Naive thymus-derived CD4-positive, alpha-beta T cell (primary cell): ENCODE data around the gene PNMA8C. TPM values are rescaled to one million over a fixed set of nuclear protein-coding genes. Genes with fewer than 3 reads are reported as not detected.
A peak's percentile ranks its signal among the peaks of the same experiment; 100 is the strongest.

Experiments
- ATAC-seq: fragments of 150-1000 bp; cut with Tn5 transposase; 2 replicates; pipeline ENCODE4 v1.10.0; 2021; ENCODE audit warnings: mild to moderate bottlenecking, moderate library complexity
- CTCF ChIA-PET: fragments of 350-600 bp; sonication (Branson Sonifier 250); formaldehyde crosslinking; loops from one replicate; lab custom pipeline; 2021; ENCODE audit warnings: antibody characterized with exemption; lab: Charles Lee
- POLR2A ChIA-PET: fragments of 350-600 bp; sonication (Branson Sonifier 250); formaldehyde crosslinking; loops from one replicate; lab custom pipeline; 2021; ENCODE audit warnings: antibody characterized with exemption, inconsistent platforms; lab: Charles Lee
- DNase-seq, 9 donors: peaks; one replicate each; pipeline versions ENCODE4 v3.0.0 to v3.0.0-alpha.2; 2020 to 2022; ENCODE audit warnings: mixed read lengths in 1 of 9
- H3K27ac ChIP-seq: one replicate; pipeline ENCODE4 v1.7.0; 2013; ENCODE audit warnings: mild to moderate bottlenecking, low read depth, low read length, moderate library complexity
- H3K27me3 ChIP-seq, 2 donors: one replicate each; pipeline ENCODE4 v1.7.0; 2013; ENCODE audit warnings: low read length in 2 of 2, mild to moderate bottlenecking in 2 of 2, moderate library complexity in 2 of 2; ENCODE audit not compliant: control insufficient read depth in 2 of 2, insufficient read depth in 2 of 2
- H3K36me3 ChIP-seq, 3 experiments: 1 replicate in 2 of 3; 2 replicates in 1 of 3; pipeline ENCODE4 v1.7.0; 2013; ENCODE audit warnings: low read length in 3 of 3, mild to moderate bottlenecking in 3 of 3, moderate library complexity in 1 of 3; ENCODE audit not compliant: insufficient read depth in 3 of 3, control insufficient read depth in 2 of 3
- H3K4me1 ChIP-seq, 2 donors: one replicate each; pipeline ENCODE4 v1.7.0; 2013; ENCODE audit warnings: low read length in 2 of 2, mild to moderate bottlenecking in 2 of 2, moderate library complexity in 1 of 2; ENCODE audit not compliant: control insufficient read depth in 2 of 2, insufficient read depth in 2 of 2
- H3K4me3 ChIP-seq: 2 replicates; pipeline ENCODE4 v1.7.0; 2013; ENCODE audit warnings: mild to moderate bottlenecking, low read length
- H3K9me3 ChIP-seq, 3 experiments: 1 replicate in 2 of 3; 2 replicates in 1 of 3; pipeline ENCODE4 v1.7.0; 2013; ENCODE audit warnings: low read length in 3 of 3; ENCODE audit not compliant: control insufficient read depth in 2 of 3
- H3K27ac Mint-ChIP-seq, 9 donors: one replicate each; pipeline ENCODE4 v1.8.0; 2020 to 2022; ENCODE audit warnings: mixed read lengths in 9 of 9, mild to moderate bottlenecking in 8 of 9, moderate library complexity in 5 of 9, inconsistent platforms in 2 of 9
- H3K27me3 Mint-ChIP-seq, 5 donors: one replicate each; pipeline ENCODE4 v1.8.0; 2021 to 2022; ENCODE audit warnings: mixed read lengths in 5 of 5, mild to moderate bottlenecking in 1 of 5
- H3K36me3 Mint-ChIP-seq, 5 donors: one replicate each; pipeline ENCODE4 v1.8.0; 2020 to 2022; ENCODE audit warnings: mixed read lengths in 5 of 5, mild to moderate bottlenecking in 3 of 5, inconsistent platforms in 1 of 5
- H3K4me1 Mint-ChIP-seq, 7 donors: one replicate each; pipeline ENCODE4 v1.8.0; 2020 to 2022; ENCODE audit warnings: mixed read lengths in 7 of 7, mild to moderate bottlenecking in 3 of 7, inconsistent platforms in 1 of 7
- H3K4me3 Mint-ChIP-seq, 10 donors: one replicate each; pipeline ENCODE4 v1.8.0; 2020 to 2022; ENCODE audit warnings: mild to moderate bottlenecking in 10 of 10, mixed read lengths in 10 of 10, moderate library complexity in 6 of 10, inconsistent platforms in 2 of 10
- H3K9me3 Mint-ChIP-seq, 11 donors: one replicate each; pipeline ENCODE4 v1.8.0; 2020 to 2022; ENCODE audit warnings: mixed read lengths in 11 of 11, mild to moderate bottlenecking in 4 of 11, inconsistent platforms in 1 of 11, moderate library complexity in 1 of 11
- intact Hi-C, 2 donors: fragments of 100-400 bp; cut with micrococcal nuclease; formaldehyde crosslinking; loops; one replicate each; pipeline ENCODE4 v1.15.1; 2023
- polyA plus RNA-seq, 2 donors: library from polyadenylated mRNA; unstranded; fragments of 300-500 nt; fragmentation: Illumina TruSeq; gene quantifications; one replicate each; pipeline ENCODE4 v1.2.3, GENCODE V29; 2021
- total RNA-seq, 6 experiments: library from RNA in 5 of 6; stranded (reverse) in 5 of 6; gene quantifications; 1 replicate in 5 of 6; 2 replicates in 1 of 6; pipeline ENCODE4 v1.2.3 and lab custom pipeline; 2021 to 2026

Gene PNMA8C
- total and polyA plus RNA-seq, 7 experiments from 2014 or later: not detected

GRCh38 chr19:46390121-46390858 is 38.4 kb downstream of the PNMA8C start:
- H3K27me3 Mint-ChIP-seq: no peaks in the 10 kb centered on the region
- POLR2A ChIA-PET: no interaction called here
- H3K4me3 ChIP-seq: no peak overlapping the region
- no peaks in the 10 kb centered on the region for H3K9me3 ChIP-seq
- H3K9me3 Mint-ChIP-seq: peaks cover 0 to 6% (median 0%) of the 10 kb centered on the region in 11 donors
- H3K27ac Mint-ChIP-seq: no peak overlapping the region
- CTCF ChIA-PET: no interaction called here
- no peaks in the 10 kb centered on the region for H3K27me3 ChIP-seq
- no peak for DNase-seq
- H3K36me3 Mint-ChIP-seq: peaks cover 5 to 39% (median 10%) of the 10 kb centered on the region in 5 donors
- H3K4me1 Mint-ChIP-seq: peaks cover 0 to 13% (median 6%) of the 10 kb centered on the region in 7 donors
- ATAC-seq: no peak
- intact Hi-C loops: no loop called here
- H3K4me1 ChIP-seq: no peaks in the 10 kb centered on the region
- H3K4me3 Mint-ChIP-seq: no peak overlapping the region
- peaks cover 0 to 67% (median 7%) of the 10 kb centered on the region in 3 experiments for H3K36me3 ChIP-seq
- no peak overlapping the region for H3K27ac ChIP-seq

DNA sequence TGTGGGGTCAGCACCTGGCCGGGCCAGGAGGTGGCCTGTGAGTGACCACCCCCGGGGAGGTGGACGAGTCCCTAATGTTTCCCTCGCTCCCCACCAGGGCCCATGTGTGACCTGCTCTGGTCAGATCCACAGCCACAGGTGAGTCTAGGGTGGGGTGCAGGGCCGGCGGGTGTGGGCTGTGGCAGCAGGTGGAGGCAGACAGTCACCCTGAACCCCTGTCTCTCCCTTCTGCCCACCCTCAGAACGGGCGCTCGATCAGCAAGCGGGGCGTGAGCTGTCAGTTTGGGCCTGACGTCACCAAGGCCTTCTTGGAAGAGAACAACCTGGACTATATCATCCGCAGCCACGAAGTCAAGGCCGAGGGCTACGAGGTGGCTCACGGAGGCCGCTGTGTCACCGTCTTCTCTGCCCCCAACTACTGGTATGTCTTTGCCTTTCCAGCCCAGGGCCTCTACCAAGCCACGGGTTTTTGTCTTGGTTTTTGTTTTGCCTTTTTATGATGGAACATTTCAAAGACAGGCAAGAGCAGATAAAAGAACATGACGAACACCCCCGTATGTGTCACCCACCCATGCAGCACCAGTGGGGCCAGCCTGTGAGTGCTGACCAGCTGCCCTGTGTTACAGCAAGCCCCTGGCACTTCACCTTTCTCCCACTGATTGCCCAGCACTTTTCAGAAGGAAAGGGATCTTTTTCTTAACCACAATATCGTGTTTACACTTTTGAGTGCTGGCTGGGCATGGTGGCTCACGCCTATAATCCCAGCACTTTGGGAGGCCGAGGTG is 40.2 kb downstream of the PNMA8C start:
- H3K27ac Mint-ChIP-seq: no peak overlapping the region
- no peak overlapping the region for H3K4me3 Mint-ChIP-seq
- no peaks in the 10 kb centered on the region for H3K9me3 ChIP-seq
- H3K27me3 ChIP-seq: no peaks in the 10 kb centered on the region
- H3K4me1 Mint-ChIP-seq: peaks cover 0 to 9% (median 6%) of the 10 kb centered on the region in 7 donors
- peaks cover 0 to 80% (median 16%) of the 10 kb centered on the region in 3 experiments for H3K36me3 ChIP-seq
- no peak for ATAC-seq
- ChIA-PET CTCF (interaction anchor here (0.7 kb wide), 1 partner anchor 452 kb away, joined by 4 read pairs; no protein-coding TSS in a partner anchor), POLR2A (no interaction called here)
- intact Hi-C loops: no loop called here
- peaks cover 5 to 50% (median 11%) of the 10 kb centered on the region in 5 donors for H3K36me3 Mint-ChIP-seq
- DNase-seq: no peak
- H3K4me3 ChIP-seq: no peak overlapping the region
- no peaks in the 10 kb centered on the region for H3K27me3 Mint-ChIP-seq
- no peaks in the 10 kb centered on the region for H3K4me1 ChIP-seq
- no peak overlapping the region for H3K27ac ChIP-seq
- H3K9me3 Mint-ChIP-seq: peaks cover 0 to 6% (median 0%) of the 10 kb centered on the region in 11 donors

DNA sequence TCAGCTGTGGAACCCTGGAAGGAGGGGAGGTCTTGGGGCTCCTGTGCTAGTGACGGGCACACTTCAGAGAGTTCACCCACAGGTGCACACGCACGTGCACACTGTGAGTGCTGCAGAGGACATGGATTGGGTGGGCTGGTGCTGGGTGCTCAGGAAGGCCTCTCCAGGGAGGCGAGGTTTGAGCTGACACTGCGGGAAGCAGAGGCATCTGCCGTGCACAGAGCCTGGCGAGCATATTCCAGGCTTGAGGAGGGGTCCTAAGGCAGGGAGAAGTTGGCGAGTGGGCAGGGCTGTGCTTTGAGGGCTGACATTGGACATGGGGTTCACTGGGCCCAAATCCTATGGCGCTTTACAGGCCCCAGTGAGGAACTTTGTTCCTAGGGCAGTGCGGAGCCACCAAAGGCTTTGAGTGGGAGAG is 41.0 kb downstream of the PNMA8C start:
- DNase-seq: no peak
- Histone ChIP-seq H3K27ac (no peak overlapping the region), H3K9me3 (no peaks in the 10 kb centered on the region), H3K27me3 (no peaks in the 10 kb centered on the region), H3K4me3 (no peak overlapping the region), H3K36me3 (peaks cover 0 to 87% (median 16%) of the 10 kb centered on the region in 3 experiments), H3K4me1 (no peaks in the 10 kb centered on the region)
- H3K27ac Mint-ChIP-seq: no peak overlapping the region
- POLR2A ChIA-PET: no interaction called here
- H3K4me1 Mint-ChIP-seq: peaks cover 0 to 6% (median 4%) of the 10 kb centered on the region in 7 donors
- no peak overlapping the region for H3K4me3 Mint-ChIP-seq
- no peaks in the 10 kb centered on the region for H3K27me3 Mint-ChIP-seq
- H3K36me3 Mint-ChIP-seq: peaks cover 5 to 55% (median 16%) of the 10 kb centered on the region in 5 donors
- CTCF ChIA-PET: no interaction called here
- no peak for ATAC-seq
- peaks cover 0 to 6% (median 0%) of the 10 kb centered on the region in 11 donors for H3K9me3 Mint-ChIP-seq
- intact Hi-C loops: no loop called here

DNA sequence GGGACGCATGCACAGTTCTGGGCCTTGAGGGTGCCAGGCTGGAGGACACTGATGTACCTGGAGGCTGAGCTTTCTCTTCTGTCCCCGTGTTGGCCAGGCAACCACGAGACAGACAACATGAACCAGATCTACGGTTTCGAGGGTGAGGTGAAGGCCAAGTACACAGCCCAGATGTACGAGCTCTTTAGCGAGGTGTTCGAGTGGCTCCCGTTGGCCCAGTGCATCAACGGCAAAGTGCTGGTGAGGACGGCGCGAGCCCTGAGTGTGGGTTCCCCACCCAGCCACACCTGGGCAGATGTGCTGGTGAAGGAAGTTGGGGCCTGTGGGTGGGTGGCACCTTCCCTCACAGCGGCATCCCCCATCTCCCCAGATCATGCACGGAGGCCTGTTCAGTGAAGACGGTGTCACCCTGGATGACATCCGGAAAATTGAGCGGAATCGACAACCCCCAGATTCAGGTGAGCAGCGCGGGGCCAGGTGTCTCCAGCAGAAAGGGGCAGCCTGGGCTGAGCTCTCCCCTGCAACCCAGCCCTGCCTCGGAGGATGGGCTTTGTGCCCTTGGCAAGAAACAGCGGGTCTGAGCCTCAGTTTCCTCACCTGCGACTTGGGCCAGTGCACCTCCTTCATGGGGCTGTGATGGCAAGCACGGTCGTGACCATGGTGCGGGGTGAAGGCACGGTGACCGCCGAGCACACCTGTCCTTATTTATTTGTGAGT is 41.6 kb downstream of the PNMA8C start:
- Mint-ChIP-seq H3K4me3 (no peak overlapping the region), H3K4me1 (peaks cover 0 to 6% (median 0%) of the 10 kb centered on the region in 7 donors), H3K9me3 (peaks cover 0 to 6% (median 0%) of the 10 kb centered on the region in 11 donors), H3K27me3 (no peaks in the 10 kb centered on the region), H3K27ac (no peak overlapping the region), H3K36me3 (peaks cover 10 to 57% (median 22%) of the 10 kb centered on the region in 5 donors)
- Histone ChIP-seq H3K9me3 (no peaks in the 10 kb centered on the region), H3K4me1 (no peaks in the 10 kb centered on the region), H3K27me3 (no peaks in the 10 kb centered on the region), H3K36me3 (peaks cover 0 to 92% (median 16%) of the 10 kb centered on the region in 3 experiments), H3K27ac (no peak overlapping the region), H3K4me3 (no peak overlapping the region)
- no peak for DNase-seq
- no peak for ATAC-seq
- intact Hi-C loops: no loop called here
- ChIA-PET CTCF (no interaction called here), POLR2A (no interaction called here)

- CTCF ChIA-PET: interaction anchor here (0.7 kb wide), 1 partner anchor 14 kb away, joined by 3 read pairs; no protein-coding TSS in a partner anchor
- Histone ChIP-seq H3K4me3 (no peak overlapping the region), H3K9me3 (no peaks in the 10 kb centered on the region), H3K27ac (no peak overlapping the region), H3K36me3 (peaks cover 0 to 92% (median 16%) of the 10 kb centered on the region in 3 experiments), H3K4me1 (no peaks in the 10 kb centered on the region), H3K27me3 (no peaks in the 10 kb centered on the region)
- intact Hi-C loops: no loop called here
- Mint-ChIP-seq H3K9me3 (peaks cover 0 to 6% (median 0%) of the 10 kb centered on the region in 11 donors), H3K36me3 (peaks cover 12 to 61% (median 25%) of the 10 kb centered on the region in 5 donors), H3K4me3 (no peak overlapping the region), H3K4me1 (peaks cover 0 to 8% (median under 1%) of the 10 kb centered on the region in 7 donors), H3K27ac (peak overlapping the region in 2 of 9 donors; percentile 23 to 70), H3K27me3 (no peaks in the 10 kb centered on the region)
- ATAC-seq (no peak), DNase-seq (no peak)
- POLR2A ChIA-PET: no interaction called here
Observed at GRCh38 chr19:46386151-46386550, 42.6 kb downstream of the PNMA8C start.

DNA sequence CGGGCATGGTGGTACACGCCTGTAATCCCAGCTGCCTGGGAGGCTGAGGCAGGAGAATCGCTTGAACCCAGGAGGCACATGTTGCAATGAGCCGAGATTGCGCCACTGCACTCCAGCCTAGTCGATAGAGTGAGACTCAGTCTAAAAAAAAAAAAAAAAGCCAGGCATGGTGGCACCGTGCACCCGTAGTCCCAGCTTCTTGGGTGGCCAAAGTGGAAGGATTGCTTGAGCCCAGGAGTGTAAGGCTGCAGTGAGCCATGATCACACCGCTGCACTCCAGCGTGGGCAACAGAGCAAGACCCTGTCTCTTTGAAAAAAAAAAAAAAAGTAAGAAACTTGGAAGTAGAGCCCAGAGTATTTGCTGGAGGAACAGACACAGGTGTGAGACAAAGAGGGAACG is 43.1 kb downstream of the PNMA8C start:
- ATAC-seq (no peak), DNase-seq (no peak)
- POLR2A ChIA-PET: interaction anchor here (0.6 kb wide), 1 partner anchor 34 kb away, joined by 3 read pairs; no protein-coding TSS in a partner anchor
- Histone ChIP-seq H3K9me3 (no peaks in the 10 kb centered on the region), H3K4me3 (no peak overlapping the region), H3K4me1 (no peaks in the 10 kb centered on the region), H3K27ac (no peak overlapping the region), H3K27me3 (no peaks in the 10 kb centered on the region), H3K36me3 (peaks cover 0 to 92% (median 16%) of the 10 kb centered on the region in 3 experiments)
- H3K4me1 Mint-ChIP-seq: peaks cover under 1 to 8% (median 5%) of the 10 kb centered on the region in 7 donors
- peaks cover 0 to 6% (median 0%) of the 10 kb centered on the region in 11 donors for H3K9me3 Mint-ChIP-seq
- intact Hi-C loops: no loop called here
- H3K27me3 Mint-ChIP-seq: no peaks in the 10 kb centered on the region
- peaks cover 17 to 66% (median 30%) of the 10 kb centered on the region in 5 donors for H3K36me3 Mint-ChIP-seq
- CTCF ChIA-PET: no interaction called here
- H3K27ac Mint-ChIP-seq: peak overlapping the region in 2 of 9 donors; percentile 23 to 70
- no peak overlapping the region for H3K4me3 Mint-ChIP-seq
